ENCODE data around the gene PRUNE2.

PRUNE2 gene

DNA sequence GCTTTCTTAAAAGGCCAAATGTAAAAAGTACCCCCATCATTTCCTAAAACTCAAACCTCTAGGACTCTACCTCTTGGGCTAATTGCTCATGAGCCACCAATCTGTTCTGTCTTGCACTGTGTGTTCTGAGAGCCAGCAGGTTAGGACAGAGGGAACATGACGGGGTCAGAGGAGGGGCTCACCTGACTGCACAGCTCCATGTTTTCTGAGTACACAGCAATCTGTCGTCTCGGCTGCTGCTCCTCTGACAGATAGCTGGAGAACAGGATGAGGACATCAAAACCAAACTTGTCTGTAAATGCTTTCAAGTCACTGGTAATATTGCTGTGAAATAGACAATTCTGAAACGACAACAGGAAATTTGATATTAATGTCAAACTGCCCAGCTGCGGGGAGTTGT, 192.5 kb downstream of the PRUNE2 start:
- no peaks in the 10 kb centered on the region for H3K36me3 ChIP-seq (ENCODE audit: control insufficient read depth, low read length)
- no peak overlapping the region for H3K27ac ChIP-seq (ENCODE audit: low read depth, low read length)
- no peaks in the 10 kb centered on the region for H3F3A ChIP-seq (ENCODE audit: control insufficient read depth, insufficient read depth)
- TF ChIP-seq, protein P1, sequence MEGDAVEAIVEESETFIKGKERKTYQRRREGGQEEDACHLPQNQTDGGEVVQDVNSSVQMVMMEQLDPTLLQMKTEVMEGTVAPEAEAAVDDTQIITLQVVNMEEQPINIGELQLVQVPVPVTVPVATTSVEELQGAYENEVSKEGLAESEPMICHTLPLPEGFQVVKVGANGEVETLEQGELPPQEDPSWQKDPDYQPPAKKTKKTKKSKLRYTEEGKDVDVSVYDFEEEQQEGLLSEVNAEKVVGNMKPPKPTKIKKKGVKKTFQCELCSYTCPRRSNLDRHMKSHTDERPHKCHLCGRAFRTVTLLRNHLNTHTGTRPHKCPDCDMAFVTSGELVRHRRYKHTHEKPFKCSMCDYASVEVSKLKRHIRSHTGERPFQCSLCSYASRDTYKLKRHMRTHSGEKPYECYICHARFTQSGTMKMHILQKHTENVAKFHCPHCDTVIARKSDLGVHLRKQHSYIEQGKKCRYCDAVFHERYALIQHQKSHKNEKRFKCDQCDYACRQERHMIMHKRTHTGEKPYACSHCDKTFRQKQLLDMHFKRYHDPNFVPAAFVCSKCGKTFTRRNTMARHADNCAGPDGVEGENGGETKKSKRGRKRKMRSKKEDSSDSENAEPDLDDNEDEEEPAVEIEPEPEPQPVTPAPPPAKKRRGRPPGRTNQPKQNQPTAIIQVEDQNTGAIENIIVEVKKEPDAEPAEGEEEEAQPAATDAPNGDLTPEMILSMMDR (IDR thresholded peaks at IDR 0.05; ENCODE audit: low read depth, low read length, poor library complexity, severe bottlenecking): no peak
- TF ChIP-seq EZH2phosphoT487 (IDR thresholded peaks at IDR 0.05; ENCODE audit: borderline replicate concordance, low read length): no peak
- peaks cover 28% of the 10 kb centered on the region for H3K27me3 ChIP-seq (ENCODE audit: control insufficient read depth, low read length)
- no peaks in the 10 kb centered on the region for H3K9me2 ChIP-seq (replicated peaks; ENCODE audit: control insufficient read depth, low read length)
- no peaks in the 10 kb centered on the region for H3K4me1 ChIP-seq (ENCODE audit: control insufficient read depth, low read length)
- no peaks in the 10 kb centered on the region for H4K20me1 ChIP-seq (ENCODE audit: control insufficient read depth, insufficient read depth, low read depth, low read length)
- no peak overlapping the region for H3K4me3 ChIP-seq (ENCODE audit: low read length)
- H3K4me2 ChIP-seq (ENCODE audit: low read length): no peak overlapping the region
- no peaks in the 10 kb centered on the region for H3K79me2 ChIP-seq (ENCODE audit: control insufficient read depth, low read length)
- no peaks in the 10 kb centered on the region for H3K9me3 ChIP-seq (ENCODE audit: control insufficient read depth, insufficient read depth, low read length)

DNA sequence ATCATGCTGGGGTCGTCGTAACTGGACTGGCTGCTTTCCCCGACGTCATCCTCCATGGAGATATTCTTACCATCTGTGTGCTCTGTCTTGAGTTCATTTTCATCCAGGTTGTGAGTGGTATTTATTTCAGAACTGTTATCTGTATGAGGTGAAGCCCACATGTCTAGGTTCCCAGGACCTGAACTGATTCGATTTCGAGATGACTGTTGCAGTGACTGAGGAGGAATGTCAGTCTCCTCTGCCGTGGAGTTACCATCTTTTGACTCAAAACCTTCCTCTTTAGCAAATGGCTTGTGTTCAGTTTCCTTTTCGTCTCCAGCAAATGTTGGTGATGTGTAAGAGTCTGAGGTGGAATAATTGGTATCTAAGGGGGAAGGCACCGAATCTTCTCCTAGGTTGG, 196.9 kb downstream of the PRUNE2 start:
- H3K27me3 ChIP-seq (ENCODE audit: control insufficient read depth, low read length): peaks cover 53% of the 10 kb centered on the region
- no peaks in the 10 kb centered on the region for H3K79me2 ChIP-seq (ENCODE audit: control insufficient read depth, low read length)
- H4K20me1 ChIP-seq (ENCODE audit: control insufficient read depth, insufficient read depth, low read depth, low read length): no peaks in the 10 kb centered on the region
- H3K4me2 ChIP-seq (ENCODE audit: low read length): no peak overlapping the region
- H3K9me3 ChIP-seq (ENCODE audit: control insufficient read depth, insufficient read depth, low read length): no peaks in the 10 kb centered on the region
- no peaks in the 10 kb centered on the region for H3K9me2 ChIP-seq (replicated peaks; ENCODE audit: control insufficient read depth, low read length)
- no peak overlapping the region for H3K4me3 ChIP-seq (ENCODE audit: low read length)
- H3F3A ChIP-seq (ENCODE audit: control insufficient read depth, insufficient read depth): no peaks in the 10 kb centered on the region
- H3K36me3 ChIP-seq (ENCODE audit: control insufficient read depth, low read length): no peaks in the 10 kb centered on the region
- no peak overlapping the region for H3K27ac ChIP-seq (ENCODE audit: low read depth, low read length)
- TF ChIP-seq, protein P1 (IDR thresholded peaks at IDR 0.05; ENCODE audit: low read depth, low read length, poor library complexity, severe bottlenecking): no peak
- no peak for TF ChIP-seq EZH2phosphoT487 (IDR thresholded peaks at IDR 0.05; ENCODE audit: borderline replicate concordance, low read length)
- peaks cover 3% of the 10 kb centered on the region for H3K4me1 ChIP-seq (ENCODE audit: control insufficient read depth, low read length)

DNA sequence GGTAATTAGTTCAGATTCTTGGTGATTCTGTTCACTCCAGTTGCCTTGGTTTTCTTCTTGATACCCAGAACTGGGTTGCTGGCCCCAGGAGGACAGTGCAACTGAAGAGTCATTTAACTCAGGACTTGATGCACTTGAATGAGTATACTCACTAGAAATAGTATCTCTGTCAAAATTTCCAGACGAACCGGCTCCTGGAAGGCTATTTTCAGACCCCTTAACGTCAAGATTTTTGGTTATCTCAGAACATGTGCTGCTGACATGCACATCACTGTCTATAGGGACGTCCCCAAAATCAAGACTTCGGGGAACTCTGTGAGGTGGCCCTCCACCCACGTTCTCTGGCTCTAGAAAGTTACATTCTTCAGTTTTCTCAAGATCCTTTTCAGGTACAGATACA, 198.4 kb downstream of the PRUNE2 start:
- Histone ChIP-seq H3K9me2 (replicated peaks; ENCODE audit: control insufficient read depth, low read length) (no peaks in the 10 kb centered on the region), H3K4me3 (ENCODE audit: low read length) (no peak overlapping the region), H3K4me1 (ENCODE audit: control insufficient read depth, low read length) (peaks cover 14% of the 10 kb centered on the region), H3K36me3 (ENCODE audit: control insufficient read depth, low read length) (no peaks in the 10 kb centered on the region), H3K79me2 (ENCODE audit: control insufficient read depth, low read length) (no peaks in the 10 kb centered on the region), H4K20me1 (ENCODE audit: control insufficient read depth, insufficient read depth, low read depth, low read length) (no peaks in the 10 kb centered on the region), H3K4me2 (ENCODE audit: low read length) (no peak overlapping the region), H3K9me3 (ENCODE audit: control insufficient read depth, insufficient read depth, low read length) (no peaks in the 10 kb centered on the region), H3K27ac (ENCODE audit: low read depth, low read length) (no peak overlapping the region), H3F3A (ENCODE audit: control insufficient read depth, insufficient read depth) (no peaks in the 10 kb centered on the region), H3K27me3 (ENCODE audit: control insufficient read depth, low read length) (peaks cover 53% of the 10 kb centered on the region)
- TF ChIP-seq EZH2phosphoT487 (IDR thresholded peaks at IDR 0.05; ENCODE audit: borderline replicate concordance, low read length): no peak
- TF ChIP-seq, protein P1 (IDR thresholded peaks at IDR 0.05; ENCODE audit: low read depth, low read length, poor library complexity, severe bottlenecking): no peak
